Endothelial cell of hepatic sinusoid (primary cell): Measurements from ENCODE around the gene RIPPLY1.

ENCODE experiments used
- in situ Hi-C: cut with HindIII; loops from 2 replicates; pipeline ENCODE4 v1.10.0; 2017; ENCODE audit warnings: low sequenced_read_pairs

The RIPPLY1 gene

DNA sequence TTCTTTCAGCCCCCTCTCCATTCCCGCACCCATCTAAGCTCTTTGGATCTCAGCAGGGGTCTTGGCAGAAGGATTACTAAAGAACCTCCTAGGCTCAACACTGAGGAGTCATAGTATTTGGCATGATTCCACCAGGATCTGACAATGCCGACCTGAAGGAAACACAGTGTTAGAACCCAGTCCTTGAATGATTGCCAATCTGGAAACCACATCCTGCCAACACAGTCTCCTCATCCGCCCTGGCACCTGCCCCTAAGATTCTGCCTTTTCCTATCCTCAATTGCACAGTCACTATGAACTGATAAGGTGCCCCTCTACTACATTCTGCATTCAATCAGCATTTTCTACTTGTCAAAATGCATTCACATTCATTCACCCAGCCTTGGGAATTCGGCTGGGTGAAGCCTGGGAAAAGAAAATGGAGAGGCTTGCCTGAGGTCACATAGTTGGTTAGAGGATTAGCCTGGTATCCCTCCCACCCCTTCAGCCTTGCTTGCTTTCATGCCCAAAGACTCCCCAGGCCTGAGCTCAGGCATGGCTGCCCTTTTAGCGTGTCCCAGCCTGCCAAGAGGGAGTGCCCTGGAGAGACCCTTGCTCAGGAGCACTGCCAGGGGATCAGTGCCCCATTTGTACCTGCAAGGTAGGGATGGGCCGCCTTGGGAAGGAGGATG lies 14.8 kb upstream of the RIPPLY1 start:
- in situ Hi-C loops = no loop called here

DNA sequence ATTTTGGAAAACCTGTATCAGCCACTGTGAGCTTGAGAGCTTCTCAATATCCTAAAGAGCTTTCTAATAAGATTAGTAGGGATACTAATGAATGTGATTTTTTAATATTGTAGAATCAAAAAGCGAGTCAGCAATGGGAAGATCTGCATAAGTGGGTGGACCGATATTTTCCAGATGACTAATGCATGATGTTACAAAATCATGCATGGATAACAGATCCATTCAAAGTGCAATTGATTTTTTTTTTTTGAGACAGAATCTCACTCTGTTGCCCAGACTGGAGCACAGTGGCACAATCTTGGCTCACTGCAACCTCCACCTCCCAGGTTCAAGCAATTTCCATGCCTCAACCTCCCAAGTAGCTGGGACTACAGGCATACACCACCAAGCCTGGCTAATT lies 9.7 kb upstream of the RIPPLY1 start:
- in situ Hi-C loops = no loop called here

DNA sequence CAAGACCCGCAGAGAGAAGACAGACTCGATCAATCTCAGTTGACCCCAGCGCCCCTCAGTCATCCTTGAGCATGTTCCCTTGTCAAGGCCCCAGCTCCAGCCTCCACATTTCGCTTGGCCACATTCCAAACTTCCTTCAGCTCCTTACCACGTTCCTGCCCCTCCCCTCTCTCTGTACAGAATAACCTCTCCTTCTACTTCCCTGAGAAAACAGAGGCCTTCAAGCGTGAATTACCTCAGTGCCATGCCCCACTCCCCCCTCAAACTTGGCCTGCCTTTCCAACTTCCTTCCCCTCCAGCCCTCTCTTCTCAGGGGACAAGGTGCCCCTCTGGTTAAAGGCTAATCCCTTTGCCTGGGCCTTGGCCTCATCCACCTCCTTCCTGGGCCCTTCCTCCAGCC lies 3.2 kb upstream of the RIPPLY1 start:
- in situ Hi-C loops = no loop called here

DNA sequence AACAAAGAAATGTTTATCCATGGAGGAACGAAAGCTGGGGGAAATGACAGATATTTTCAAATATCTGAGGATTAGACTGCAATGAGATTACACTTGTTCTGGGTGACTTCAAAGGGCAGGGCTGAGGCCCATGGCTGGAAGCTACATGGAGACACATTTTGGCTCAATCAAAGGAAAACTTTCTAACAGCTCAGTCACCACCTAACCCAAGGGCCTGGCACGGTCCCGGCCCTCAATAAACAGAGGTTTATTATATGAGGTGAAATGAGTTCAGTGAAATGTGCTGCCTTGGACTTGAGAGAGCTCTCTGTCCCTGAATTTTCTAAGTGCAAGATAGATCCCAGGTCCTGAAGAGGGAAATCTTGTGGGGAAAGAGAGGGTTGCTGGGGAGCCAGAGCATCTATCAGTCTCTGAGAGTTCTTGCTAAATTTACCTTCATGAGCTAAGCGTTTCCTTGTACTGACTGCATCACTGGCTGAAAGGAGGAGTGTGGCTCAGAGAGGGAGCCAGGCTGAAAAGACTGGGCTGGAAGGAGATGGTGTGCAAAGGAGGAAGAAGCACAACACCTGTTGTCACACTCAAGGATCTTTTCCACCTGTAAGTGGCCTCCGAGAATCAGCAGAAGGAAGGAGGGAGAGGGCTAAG lies 2.0 kb upstream of the RIPPLY1 start:
- in situ Hi-C loops = no loop called here

DNA sequence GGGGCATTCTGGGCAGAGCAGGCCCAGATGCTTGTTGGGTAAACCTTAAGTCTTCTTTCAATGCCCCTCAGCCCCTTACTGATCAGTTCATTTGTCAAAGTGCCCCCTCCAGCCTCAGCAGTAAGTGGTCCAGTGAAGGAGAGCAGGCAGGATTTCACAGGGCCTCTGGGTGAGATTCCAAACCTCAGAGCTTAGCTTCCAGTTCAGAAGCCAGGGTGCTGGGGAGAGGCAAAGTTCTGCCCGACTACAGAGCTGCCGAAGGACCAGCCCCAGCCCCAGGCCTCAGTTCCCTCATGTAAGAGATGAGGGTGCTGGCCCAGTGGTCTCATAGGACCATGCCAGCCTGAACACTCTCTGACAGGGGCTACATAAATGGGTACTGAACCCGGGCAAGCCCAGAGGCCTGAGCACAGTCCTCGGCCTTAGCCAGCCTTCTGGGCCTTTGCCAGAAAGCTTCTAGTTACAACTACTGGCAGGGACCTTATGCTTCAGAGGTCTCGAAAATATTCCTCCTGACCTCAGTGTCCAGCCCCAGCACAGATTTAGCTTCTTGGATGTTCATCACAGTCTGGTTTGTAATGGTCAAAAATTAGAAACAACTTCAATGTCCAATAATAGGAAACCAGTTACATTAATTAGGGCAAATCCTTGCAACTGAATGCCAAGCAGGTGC lies 851 bp upstream of the RIPPLY1 start:
- in situ Hi-C loops = no loop called here

DNA sequence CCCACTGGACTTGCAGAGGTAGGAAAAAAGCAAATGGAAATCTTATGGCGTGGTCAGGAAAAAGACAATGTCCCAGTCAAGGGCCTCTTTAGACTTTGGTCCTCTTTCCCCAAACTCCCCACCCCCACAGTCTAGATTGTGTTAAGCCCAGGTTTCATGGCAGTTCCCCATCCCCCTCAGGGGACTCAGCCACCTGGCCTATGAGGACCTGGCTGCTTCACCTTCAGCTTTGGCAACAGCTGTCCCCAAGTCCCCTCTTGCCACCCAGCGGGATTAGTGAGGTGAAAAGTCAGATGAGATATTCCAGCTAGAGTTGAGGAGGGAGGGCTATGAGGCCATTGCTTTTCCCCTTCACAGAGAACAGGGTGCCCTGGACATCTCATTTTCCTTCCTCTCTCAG lies 457 bp downstream of the RIPPLY1 start:
- in situ Hi-C loops = no loop called here

DNA sequence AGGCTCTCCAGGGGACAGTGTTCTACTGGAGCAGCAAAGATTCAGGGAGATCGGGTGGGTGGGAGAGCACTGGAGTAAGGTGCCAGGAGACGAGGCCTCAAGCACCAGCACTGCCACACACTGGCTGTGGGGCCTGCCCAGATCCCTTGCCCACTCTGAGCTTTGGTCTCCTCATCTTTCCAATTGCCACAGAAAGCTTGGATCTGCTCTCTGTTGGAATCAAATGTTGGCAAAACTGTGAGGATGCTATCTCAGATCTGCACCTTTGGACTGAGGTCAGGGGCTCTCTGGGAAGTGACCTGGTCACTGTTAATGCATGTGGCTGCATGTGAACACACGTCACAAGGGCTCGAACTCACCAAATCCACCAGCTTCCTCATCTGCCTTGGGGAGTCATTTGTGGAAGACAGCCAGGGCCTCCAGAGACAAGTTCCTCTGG lies 1.3 kb downstream of the RIPPLY1 start:
- in situ Hi-C loops = no loop called here

DNA sequence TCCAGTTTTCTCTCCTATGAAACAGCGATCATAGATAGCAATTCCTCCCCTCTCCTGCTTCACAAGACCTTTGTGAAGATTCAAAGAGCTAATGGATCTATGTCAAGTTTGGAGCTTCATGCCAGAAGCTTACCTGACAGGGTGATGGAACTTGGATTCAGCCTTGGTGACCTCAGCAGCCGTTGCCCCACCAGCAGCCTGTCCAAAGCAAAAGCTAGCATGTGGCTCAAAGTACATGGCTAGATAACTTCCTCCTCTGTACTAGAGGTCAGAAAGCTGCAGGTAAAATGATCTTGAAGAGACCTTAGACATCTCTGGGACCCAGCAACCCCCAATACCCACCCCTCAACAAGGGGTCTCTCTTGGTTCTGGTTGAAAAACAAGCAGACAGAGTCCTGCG lies 1.8 kb downstream of the RIPPLY1 start:
- in situ Hi-C loops = no loop called here

DNA sequence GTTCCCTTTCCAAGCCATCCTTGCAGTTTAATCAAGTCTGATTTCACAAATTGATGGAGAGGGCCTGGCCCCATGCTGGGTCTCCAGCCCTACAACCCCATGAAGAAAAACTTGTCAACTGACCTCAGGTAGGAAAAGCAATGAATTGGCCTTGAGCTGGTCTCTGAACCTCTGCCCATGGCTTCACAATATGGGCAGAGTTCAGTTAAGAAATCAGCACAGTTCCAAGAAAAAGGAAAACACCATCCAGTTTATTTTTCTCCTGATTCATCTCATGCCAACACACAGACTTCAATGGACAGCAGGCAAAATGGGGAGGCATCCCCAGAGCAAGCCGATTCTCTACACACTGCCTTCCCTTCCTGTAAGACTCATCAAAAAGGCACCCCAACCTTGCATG lies 3.3 kb downstream of the RIPPLY1 start:
- in situ Hi-C loops = no loop called here

DNA sequence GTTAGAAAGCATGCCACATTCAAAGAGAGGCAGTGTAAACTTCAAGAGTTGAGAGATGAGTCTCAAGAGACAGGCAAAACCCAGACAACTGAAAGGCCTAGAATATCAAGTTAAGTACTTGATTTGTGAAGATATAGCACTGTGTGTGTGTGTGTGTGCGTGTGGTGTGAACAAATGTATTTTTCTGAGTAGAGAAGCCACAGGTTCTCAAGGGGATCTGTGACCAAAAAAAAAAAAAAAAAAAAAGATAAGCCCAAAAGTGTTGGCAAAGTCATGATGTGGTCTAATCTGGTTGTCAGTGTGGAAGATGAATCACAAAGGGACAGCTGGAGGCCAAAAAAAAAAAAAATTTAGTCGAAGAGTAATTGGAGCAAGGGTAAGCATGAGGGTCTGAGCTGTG lies 3.9 kb downstream of the RIPPLY1 start:
- in situ Hi-C loops = no loop called here

DNA sequence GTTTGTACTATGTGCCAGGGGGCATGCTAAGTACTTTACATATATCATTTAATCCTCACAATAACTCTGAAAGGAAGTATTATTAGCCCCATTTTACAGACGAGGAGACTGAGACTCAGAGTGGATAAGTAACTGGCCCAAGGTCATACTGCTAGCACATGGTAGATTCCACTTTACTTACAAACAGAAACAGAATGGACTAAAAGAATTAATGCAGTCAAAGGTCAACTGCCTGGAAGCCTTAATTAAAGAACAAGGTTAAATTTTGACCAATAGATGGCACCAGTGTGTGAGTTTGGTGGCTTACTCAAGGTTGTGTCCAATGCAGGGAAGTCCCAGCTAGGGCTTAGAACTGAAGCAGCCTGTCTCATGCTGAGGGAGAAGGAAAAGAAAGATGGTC lies 4.7 kb downstream of the RIPPLY1 start:
- in situ Hi-C loops = no loop called here

DNA sequence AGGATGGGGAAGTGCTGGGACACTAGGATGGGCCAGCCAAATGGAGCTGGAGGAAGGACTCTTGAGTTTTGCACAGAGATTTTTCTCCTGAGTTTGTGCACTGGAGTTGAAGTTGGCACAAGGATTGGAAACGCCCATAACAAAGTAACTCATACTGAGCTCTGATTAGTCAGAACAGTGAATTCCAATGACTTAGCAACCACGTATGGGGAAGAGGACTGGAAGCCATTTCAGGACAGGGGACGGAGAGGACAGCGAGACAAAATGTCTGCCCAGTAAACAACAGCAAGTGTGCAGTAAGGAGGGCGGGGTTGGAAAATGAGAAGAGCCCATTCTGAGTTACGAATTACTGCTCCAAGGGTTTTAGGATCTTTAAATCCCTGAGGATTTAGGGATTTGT lies 5.9 kb downstream of the RIPPLY1 start:
- in situ Hi-C loops = no loop called here

DNA sequence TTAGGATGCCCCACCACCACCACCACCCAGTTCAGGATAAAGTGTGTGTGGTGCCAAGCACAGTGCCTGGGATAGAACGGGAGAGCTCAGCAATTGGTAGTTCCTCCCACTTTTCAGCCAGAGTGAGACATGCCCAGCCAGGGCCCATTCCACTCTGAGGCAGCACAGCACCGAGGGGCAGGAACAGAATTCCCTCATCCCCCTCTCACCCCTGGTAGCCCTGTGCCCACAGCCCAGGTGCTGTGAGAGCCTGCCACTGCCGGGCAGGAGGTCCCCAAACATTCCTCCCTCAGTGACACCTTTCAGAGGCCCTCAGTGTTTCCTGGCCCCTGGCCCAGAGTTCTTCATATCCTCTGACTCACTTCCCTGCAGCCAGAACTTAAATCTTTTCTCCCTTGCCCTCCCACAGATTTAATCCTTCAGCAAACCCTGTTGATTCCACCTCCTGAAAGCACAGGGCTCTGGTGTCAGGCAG lies 8.1 kb downstream of the RIPPLY1 start:
- in situ Hi-C loops = no loop called here

DNA sequence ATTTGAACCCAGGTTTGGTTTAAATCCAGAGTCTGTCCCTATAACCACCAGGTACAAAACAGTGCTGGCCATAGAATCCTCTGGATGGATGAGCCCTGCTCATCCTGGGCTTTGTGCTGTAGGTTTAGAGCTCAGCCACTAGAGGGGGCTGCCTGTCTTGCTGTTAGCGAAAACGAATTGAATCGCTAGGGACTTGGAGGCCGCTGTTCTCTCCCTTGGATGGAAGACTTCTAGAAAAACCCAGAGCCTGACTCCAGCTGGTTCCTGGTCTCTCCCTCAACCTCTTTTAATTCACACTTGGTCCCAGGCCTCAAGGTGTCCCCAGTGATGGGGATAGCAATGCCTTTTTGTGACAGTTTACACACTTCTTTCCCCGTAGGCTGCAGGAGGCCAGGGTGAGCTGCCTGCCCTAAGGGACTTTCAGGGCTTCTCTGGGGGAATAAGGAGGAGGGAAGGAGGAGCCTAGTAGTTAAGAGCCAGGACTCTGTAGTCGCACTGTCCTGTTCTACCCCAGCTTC lies 8.7 kb downstream of the RIPPLY1 start:
- in situ Hi-C loops = no loop called here

DNA sequence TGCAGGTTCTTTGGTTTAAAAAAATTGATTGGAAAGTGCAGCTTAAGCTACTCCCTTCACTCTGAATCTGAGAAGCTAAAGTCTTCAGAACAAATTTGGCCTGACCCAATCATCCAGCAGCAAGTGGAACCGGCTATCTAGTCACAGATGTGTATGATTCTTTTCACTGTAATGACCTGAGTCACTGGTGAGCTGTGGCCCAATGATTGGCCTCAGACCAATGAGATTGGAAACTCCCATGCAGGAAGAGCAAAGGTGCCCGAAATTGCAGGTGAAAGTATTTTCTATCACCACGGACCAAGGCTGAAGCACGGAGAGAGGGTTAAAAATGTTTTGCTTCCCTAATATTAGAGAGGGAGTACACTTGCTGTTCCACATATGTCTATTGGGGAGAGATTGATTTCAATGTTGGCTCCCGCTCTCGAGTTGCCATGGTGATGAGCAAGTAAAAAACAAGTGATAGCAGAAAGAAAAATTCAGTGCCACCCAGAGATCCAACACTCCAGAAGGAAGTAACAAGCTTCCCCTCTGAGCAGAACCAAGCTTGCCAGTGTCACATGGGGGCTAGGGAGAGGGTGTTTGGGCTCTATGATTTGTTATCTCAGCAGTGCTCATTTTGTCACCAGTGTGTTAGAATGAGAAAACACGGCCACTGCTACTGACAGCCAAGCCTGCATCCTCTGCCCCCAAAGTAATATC lies 11.2 kb downstream of the RIPPLY1 start:
- in situ Hi-C loops = no loop called here

DNA sequence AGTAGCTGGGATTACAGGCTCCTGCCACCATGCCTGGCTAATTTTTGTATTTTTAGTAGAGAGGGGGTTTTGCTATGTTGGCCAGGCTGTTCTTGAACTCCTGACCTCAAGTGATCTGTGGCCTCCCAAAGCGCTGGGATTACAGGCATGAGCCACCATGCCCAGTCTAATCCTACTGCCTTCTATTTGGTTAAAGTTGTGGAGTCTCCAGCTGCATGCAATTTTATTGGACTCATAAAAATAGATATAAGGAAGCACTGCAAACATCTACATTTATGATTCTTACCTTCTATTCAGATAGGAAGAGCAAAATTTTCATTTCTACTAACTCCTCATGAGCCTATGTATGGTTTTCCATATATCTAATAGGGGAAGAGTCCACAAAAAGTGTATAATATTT lies 13.7 kb downstream of the RIPPLY1 start:
- in situ Hi-C loops = no loop called here

DNA sequence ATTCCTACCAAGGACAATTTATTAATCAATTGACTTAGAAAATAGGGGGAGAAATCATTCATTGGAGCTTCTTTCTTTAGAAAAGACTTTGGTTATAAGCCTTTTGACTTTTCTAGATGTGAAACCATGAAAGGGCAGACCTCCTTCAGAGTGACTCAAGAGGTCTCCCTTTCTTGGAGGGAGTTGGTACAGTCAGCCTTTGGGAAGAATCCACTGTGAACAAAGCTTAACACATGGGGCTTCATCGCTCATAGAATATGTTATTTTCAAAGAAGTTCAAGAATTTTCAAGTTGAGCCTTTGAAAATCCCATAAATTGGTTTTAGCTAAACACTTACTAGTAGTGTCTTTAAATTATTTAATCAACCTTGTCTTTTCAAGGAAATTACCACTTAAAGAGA lies 28.0 kb downstream of the RIPPLY1 start:
- in situ Hi-C loops = no loop called here

DNA sequence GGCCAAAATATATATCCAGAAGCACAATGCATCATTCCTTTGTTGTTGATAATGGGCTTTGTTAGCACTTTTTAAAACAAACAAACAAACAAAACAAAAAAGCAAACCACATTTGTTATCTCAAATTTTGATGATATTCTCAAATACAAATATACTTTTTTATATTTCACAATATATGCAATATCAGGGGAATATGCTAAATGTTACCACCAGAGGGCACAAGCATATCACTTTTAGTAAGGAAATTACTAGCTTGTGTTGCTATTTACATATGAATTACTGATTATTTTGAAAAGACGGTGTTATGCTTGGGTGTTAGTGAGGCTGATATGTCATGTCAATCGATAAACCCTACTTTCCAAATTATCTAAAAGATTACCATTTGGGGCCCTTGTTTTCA lies 29.1 kb downstream of the RIPPLY1 start:
- in situ Hi-C loops = loop anchor here (5.0 kb wide), 1 partner anchor 48 kb away; the partner anchor contains the start of gene CLDN2

DNA sequence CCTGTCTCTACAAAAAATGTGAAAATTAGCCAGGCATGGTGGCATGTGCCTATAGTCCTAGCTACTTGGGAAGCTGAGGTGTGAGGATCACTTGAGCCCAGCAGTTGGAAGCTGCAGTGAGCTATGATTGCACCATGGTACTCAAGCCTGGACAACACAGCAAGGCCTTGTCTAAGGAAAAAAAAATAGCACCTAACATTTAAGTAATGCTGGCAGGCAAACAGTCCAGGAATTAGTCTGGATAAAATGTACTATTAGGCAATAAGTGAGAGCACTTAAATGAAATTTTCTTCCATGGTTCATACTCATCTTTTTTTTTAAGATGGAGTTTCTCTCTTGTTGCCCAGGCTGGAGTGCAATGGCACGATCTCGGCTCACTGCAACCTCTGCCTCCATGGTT lies 30.3 kb downstream of the RIPPLY1 start:
- in situ Hi-C loops = loop anchor here (5.0 kb wide), 1 partner anchor 50 kb away; the partner anchor contains the start of gene CLDN2

DNA sequence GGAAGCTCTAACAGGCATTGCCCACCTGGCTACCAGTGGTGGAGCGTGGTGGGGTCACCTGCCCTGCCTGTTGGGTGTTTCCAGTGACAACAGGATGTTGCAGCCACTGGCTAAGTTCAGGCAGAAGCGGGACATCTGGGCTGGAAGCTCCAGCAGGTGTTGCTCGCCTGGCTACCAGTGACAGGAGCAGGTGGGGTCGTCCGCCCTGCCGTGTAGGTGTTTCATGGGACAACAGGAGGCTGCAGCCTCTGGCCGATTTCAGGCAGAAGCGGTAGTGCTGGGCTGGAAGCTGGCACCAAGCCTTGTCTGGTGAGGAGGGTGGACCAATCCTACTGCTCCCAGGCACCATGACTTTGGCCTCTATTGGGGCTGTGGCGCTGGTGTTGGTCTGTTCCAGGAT lies 39.4 kb downstream of the RIPPLY1 start:
- in situ Hi-C loops = no loop called here

DNA sequence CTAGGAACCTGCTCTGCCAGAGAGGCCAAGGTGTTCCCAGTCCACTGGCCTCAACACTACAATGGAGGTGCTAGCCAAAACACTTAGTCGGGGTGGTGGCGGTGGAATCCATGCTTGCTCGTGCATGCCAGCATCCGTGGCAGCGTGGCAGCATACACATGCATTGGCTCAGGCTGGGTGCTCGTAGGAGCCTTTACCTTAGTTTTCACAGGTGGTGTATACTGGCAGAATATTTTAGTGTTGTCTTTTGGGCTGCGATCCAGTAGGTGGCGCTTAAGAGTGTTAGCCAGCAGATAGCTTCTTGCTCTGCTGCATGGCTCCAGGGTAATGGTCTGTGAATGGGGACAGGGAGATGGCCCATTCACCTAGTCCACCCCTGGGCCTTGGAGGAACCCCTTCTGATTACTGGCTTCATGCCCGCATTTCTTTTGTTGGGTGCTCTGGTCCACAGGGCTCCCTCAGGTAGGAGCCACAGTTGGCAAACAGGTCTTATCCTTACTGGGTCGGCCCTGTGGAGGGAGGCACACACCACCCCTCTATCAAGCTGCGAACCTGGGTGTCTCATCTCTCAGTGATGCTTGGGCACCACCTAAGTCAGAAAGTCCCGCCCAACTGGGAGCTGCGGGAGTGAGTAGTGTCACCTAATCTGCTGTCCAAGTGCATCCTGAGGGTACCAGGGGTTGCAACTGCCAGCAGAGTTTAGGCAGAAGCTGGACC lies 40.0 kb downstream of the RIPPLY1 start:
- in situ Hi-C loops = no loop called here
